Esophagus squamous epithelium (tissue), 4 donors: ENCODE measurements around the gene ARID5B.

Source experiments
- CTCF ChIP-seq, 6 experiments: fragments of 450-650 bp in 4 of 6; fragments of 200-600 bp in 2 of 6; sonication (generic) in 2 of 6; IDR thresholded peaks; one replicate each; pipeline ENCODE4 v1.5.1; 2016 to 2019; ENCODE audit warnings: antibody characterized with exemption in 6 of 6, mild to moderate bottlenecking in 4 of 6, moderate library complexity in 4 of 6
- POLR2A ChIP-seq, 4 donors: fragments of 450-650 bp; IDR thresholded peaks; one replicate each; pipeline ENCODE4 v1.6.1; 2017; ENCODE audit warnings: antibody characterized with exemption in 4 of 4, mild to moderate bottlenecking in 4 of 4, moderate library complexity in 3 of 4

- no peak for TF ChIP-seq CTCF (IDR thresholded peaks at IDR 0.05)
- no peak for TF ChIP-seq POLR2A (IDR thresholded peaks at IDR 0.05)
Observed at GRCh38 chr10:62000037-62000603, 98.6 kb downstream of the ARID5B start.
